Raji (cell line): ENCODE measurements around the gene CIROP.

ENCODE experiments used
- POLR2A ChIP-seq: IDR thresholded peaks from 2 replicates; pipeline ENCODE4 v1.6.1; 2011; ENCODE audit warnings: low read depth, low read length, control low read depth; ENCODE audit not compliant: insufficient read depth

The CIROP gene

GRCh38 chr14:23093104-23093503, 11.7 kb downstream of the CIROP start:
- TF ChIP-seq POLR2A: no peak

- TF ChIP-seq POLR2A: no peak
These were observed 13.2 kb downstream of the CIROP start for GRCh38 chr14:23091294-23092225.

- no peak for TF ChIP-seq POLR2A
These were observed 14.5 kb downstream of the CIROP start for GRCh38 chr14:23090254-23090636.

GRCh38 chr14:23089498-23090253, 15.1 kb downstream of the CIROP start:
- TF ChIP-seq POLR2A: no peak

- no peak for TF ChIP-seq POLR2A
These were observed 18.2 kb downstream of the CIROP start for GRCh38 chr14:23086565-23086964.

GRCh38 chr14:23085458-23085857, 19.3 kb downstream of the CIROP start:
- no peak for TF ChIP-seq POLR2A

- no peak for TF ChIP-seq POLR2A
These were observed 24.3 kb downstream of the CIROP start for GRCh38 chr14:23080474-23080873.

- TF ChIP-seq POLR2A: no peak
These were observed 25.1 kb downstream of the CIROP start for GRCh38 chr14:23079716-23080115.

- TF ChIP-seq POLR2A: no peak
These were observed 26.1 kb downstream of the CIROP start for GRCh38 chr14:23078692-23079116.

- TF ChIP-seq POLR2A: no peak
These were observed 26.8 kb downstream of the CIROP start for GRCh38 chr14:23077962-23078361.

- TF ChIP-seq POLR2A: no peak
These were observed 27.9 kb downstream of the CIROP start for GRCh38 chr14:23076785-23077408.

GRCh38 chr14:23074906-23075305, 29.9 kb downstream of the CIROP start:
- TF ChIP-seq POLR2A: no peak

- TF ChIP-seq POLR2A: no peak
These were observed 32.8 kb downstream of the CIROP start for GRCh38 chr14:23071921-23072539.

GRCh38 chr14:23071244-23071920, 33.4 kb downstream of the CIROP start:
- TF ChIP-seq POLR2A: peak; percentile 89
